HL-60 (cell line): ENCODE measurements around the gene ECEL1.

ENCODE experiments used
- DNase-seq, 2 experiments: peaks; one replicate each; pipeline ENCODE4 v3.0.0-alpha.2; 2010 to 2020; ENCODE audit warnings: low read depth in 1 of 2, low spot score in 1 of 2
- H3K27ac ChIP-seq: fragments of 250-450 bp; sonication (Bioruptor Pico); replicated peaks from 2 replicates; pipeline ENCODE4 v1.5.1; 2020; ENCODE audit warnings: mild to moderate bottlenecking, moderate library complexity
- H3K27me3 ChIP-seq: fragments of 250-450 bp; sonication (Bioruptor Pico); 2 replicates; pipeline ENCODE4 v1.5.1; 2021; ENCODE audit warnings: mild to moderate bottlenecking, moderate library complexity; ENCODE audit not compliant: insufficient read depth, poor library complexity, severe bottlenecking
- H3K4me3 ChIP-seq: replicated peaks from 2 replicates; pipeline ENCODE4 v1.5.1; 2011; ENCODE audit warnings: mild to moderate bottlenecking, control low read depth, low read length; ENCODE audit not compliant: insufficient read depth
- CTCF ChIP-seq: IDR thresholded peaks from one replicate; pipeline ENCODE4 v1.5.1; 2011; ENCODE audit warnings: low read length, control low read depth, inconsistent platforms; ENCODE audit not compliant: insufficient read depth
- GABPA ChIP-seq: IDR thresholded peaks from 2 replicates; pipeline ENCODE4 v1.6.1; 2012; ENCODE audit warnings: low read depth
- POLR2AphosphoS5 ChIP-seq: IDR thresholded peaks from 2 replicates; pipeline ENCODE4 v1.6.1; 2012; ENCODE audit warnings: low read depth
- SPI1 ChIP-seq: IDR thresholded peaks from 2 replicates; pipeline ENCODE4 v1.6.1; 2012; ENCODE audit warnings: low read depth, mild to moderate bottlenecking, borderline replicate concordance
- TF ChIP-seq, protein P1 (sequence below): IDR thresholded peaks from 2 replicates; pipeline ENCODE4 v1.6.1; 2012; ENCODE audit warnings: low read depth; ENCODE audit not compliant: insufficient replicate concordance

The ECEL1 gene

GRCh38 chr2:232485348-232485756, 2.3 kb downstream of the ECEL1 start:
- no peak overlapping the region for H3K4me3 ChIP-seq
- no peak overlapping the region for H3K27ac ChIP-seq
- TF ChIP-seq SPI1 (no peak), GABPA (no peak), POLR2AphosphoS5 (no peak), CTCF (no peak)
- TF ChIP-seq, protein P1, sequence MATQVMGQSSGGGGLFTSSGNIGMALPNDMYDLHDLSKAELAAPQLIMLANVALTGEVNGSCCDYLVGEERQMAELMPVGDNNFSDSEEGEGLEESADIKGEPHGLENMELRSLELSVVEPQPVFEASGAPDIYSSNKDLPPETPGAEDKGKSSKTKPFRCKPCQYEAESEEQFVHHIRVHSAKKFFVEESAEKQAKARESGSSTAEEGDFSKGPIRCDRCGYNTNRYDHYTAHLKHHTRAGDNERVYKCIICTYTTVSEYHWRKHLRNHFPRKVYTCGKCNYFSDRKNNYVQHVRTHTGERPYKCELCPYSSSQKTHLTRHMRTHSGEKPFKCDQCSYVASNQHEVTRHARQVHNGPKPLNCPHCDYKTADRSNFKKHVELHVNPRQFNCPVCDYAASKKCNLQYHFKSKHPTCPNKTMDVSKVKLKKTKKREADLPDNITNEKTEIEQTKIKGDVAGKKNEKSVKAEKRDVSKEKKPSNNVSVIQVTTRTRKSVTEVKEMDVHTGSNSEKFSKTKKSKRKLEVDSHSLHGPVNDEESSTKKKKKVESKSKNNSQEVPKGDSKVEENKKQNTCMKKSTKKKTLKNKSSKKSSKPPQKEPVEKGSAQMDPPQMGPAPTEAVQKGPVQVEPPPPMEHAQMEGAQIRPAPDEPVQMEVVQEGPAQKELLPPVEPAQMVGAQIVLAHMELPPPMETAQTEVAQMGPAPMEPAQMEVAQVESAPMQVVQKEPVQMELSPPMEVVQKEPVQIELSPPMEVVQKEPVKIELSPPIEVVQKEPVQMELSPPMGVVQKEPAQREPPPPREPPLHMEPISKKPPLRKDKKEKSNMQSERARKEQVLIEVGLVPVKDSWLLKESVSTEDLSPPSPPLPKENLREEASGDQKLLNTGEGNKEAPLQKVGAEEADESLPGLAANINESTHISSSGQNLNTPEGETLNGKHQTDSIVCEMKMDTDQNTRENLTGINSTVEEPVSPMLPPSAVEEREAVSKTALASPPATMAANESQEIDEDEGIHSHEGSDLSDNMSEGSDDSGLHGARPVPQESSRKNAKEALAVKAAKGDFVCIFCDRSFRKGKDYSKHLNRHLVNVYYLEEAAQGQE = no peak
- H3K27me3 ChIP-seq = peaks cover 49% of the 10 kb centered on the region
- no peak for DNase-seq

- no peak overlapping the region for H3K4me3 ChIP-seq
- no peak overlapping the region for H3K27ac ChIP-seq
- no peak for TF ChIP-seq POLR2AphosphoS5
- TF ChIP-seq, protein P1 = no peak
- no peak for TF ChIP-seq SPI1
- no peak for TF ChIP-seq CTCF
- no peak for TF ChIP-seq GABPA
- no peak for DNase-seq
- peaks cover 45% of the 10 kb centered on the region for H3K27me3 ChIP-seq
Measured at GRCh38 chr2:232484628-232485347, 2.8 kb downstream of the ECEL1 start.

DNA sequence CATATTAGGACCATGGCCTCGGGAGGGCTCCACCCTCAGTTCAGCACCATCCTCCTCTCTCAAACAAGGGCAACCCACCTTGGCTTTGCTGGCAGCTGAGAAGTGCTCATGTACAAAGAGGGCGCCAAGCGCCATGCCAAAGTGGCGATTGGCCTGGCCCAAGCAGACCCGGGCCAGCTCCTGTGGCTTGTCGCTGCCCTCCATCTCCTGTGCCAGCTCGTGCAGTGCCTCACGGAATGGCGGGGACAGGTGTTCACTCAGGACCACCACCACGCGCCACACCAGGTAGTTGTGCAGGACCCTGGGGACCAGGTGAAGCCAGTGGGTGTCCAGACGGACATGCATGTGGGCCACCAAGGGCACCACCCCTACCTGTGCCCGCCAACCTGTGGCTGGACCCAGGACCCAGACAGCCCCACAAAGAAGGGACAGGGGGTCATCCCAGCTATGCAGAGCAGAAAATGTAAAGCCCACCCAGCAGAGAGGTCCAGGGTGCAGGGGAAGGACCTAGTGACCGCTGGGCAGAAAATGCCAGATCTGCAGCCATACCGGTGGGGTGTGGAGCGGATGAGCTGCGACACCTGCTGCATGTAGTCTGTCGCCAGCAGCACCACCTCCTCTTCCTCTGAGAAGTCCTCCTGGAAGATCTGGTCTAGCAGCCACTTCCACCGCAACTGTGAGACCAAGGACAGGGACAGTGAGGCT, 3.6 kb downstream of the ECEL1 start:
- Histone ChIP-seq H3K27ac (no peak overlapping the region), H3K27me3 (peaks cover 41% of the 10 kb centered on the region), H3K4me3 (no peak overlapping the region)
- no peak for DNase-seq
- TF ChIP-seq POLR2AphosphoS5 (no peak), GABPA (no peak)
- TF ChIP-seq, protein P1 = no peak
